Measurements from ENCODE around the gene IGFLR1. TPM values are rescaled to one million over a fixed set of nuclear protein-coding genes. Genes with fewer than 3 reads are reported as not detected.

The IGFLR1 gene
- total and polyA plus RNA-seq, 2 of the 8 experiments (the other 6 are each of a cell fraction or from before 2014, with no cell fraction given): 8.4 to 28.9 TPM

DNA sequence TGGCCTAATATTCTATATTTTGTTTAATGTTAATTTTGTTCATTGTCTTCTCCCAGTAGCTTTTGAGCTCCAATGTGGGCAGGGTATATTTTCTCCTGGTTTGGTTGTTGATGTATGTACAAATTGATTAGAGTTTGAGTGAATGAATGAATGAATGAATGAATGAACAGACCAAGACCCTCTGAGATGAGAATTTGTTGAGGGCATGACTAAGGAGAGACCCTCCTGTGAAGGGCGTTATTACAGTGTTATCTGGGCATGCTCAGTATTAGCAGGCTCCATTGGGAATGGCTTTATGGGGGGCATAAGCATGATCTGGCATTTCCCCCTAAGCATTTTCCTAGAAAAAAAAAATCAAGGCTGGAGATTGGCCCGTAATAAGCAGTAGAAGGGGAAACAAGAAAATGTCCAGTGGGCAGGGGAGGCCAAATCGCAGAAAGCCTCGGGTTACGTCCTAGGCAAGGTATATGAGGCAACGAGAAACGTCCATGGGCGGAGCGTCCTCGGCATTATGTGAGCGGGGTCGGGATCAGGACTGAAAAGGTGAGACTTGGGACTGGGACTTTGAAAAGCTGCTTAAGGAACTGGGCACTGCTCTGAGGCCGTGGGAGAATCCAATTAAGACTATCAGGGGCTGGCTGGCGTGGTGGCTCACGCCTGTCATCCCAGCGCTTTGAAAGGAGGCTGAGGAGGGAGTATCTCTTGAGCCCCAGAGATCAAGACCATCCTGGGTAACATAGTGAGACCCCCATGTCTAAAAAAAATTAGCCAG lies 32.2 kb upstream of the IGFLR1 start:
- DNase-seq (ENCODE audit: low read depth in 1 of 2, low spot score in 2 of 2): no peak
- Histone ChIP-seq H3K23me2 (ENCODE audit: low read depth, low read length) (peaks cover 4% of the 10 kb centered on the region; the same call in 1 of the 2 replicates), H4K8ac (ENCODE audit: extremely low read depth, insufficient read depth, low read length) (no peak overlapping the region), H3K23ac (ENCODE audit: insufficient read length) (no peak overlapping the region), H4K5ac (ENCODE audit: insufficient read length, low read depth, low read length) (no peak overlapping the region), H3K4ac (replicated peaks; ENCODE audit: insufficient read length, low read depth, low read length) (no peak overlapping the region), H4K20me1 (replicated peaks in 1 of 2; ENCODE audit: control insufficient read depth in 1 of 2, insufficient read depth in 2 of 2, low read length in 2 of 2) (peaks cover 0 to 1% of the 10 kb centered on the region in 2 experiments), H3K79me1 (ENCODE audit: low read depth, low read length) (no peaks in the 10 kb centered on the region; the same call in 1 of the 2 replicates), H2AK5ac (ENCODE audit: low read depth, low read length) (no peak overlapping the region), H3K4me2 (ENCODE audit: insufficient read depth in 1 of 2, low read depth in 2 of 2, low read length in 2 of 2) (peak overlapping the region; percentile 54 to 82; a peak in 2 of 4 replicates), H2BK120ac (replicated peaks; ENCODE audit: low read depth, low read length) (no peak overlapping the region), H2BK5ac (ENCODE audit: low read depth, low read length) (no peak overlapping the region), H4K91ac (replicated peaks; ENCODE audit: insufficient read length, low read length) (no peak overlapping the region), H3K9me3 (ENCODE audit: insufficient read depth in 2 of 2, low read depth in 1 of 2, low read length in 1 of 2) (no peaks in the 10 kb centered on the region), H3K14ac (ENCODE audit: insufficient read length) (no peak overlapping the region), H2BK12ac (ENCODE audit: low read depth, low read length) (no peak overlapping the region), H2BK15ac (ENCODE audit: low read length) (no peak overlapping the region), H3K9ac (replicated peaks in 1 of 4; ENCODE audit: extremely low read depth in 1 of 4, low read depth in 3 of 4, low read length in 3 of 4) (no peak overlapping the region), H2AFZ (ENCODE audit: low read length) (no peak overlapping the region), H3K27me3 (replicated peaks in 1 of 4; ENCODE audit: control insufficient read depth in 3 of 4, extremely low read depth in 1 of 4, insufficient read depth in 3 of 4, low read length in 3 of 4) (peaks cover 0 to 9% (median 7%) of the 10 kb centered on the region in 4 experiments; a peak in 3 of 7 replicates), H3K79me2 (ENCODE audit: control insufficient read depth in 1 of 2, insufficient read depth in 2 of 2, low read length in 2 of 2) (no peaks in the 10 kb centered on the region), H3K4me3 (ENCODE audit: extremely low read depth in 1 of 4, insufficient read depth in 2 of 4, low read depth in 3 of 4, low read length in 4 of 4) (no peak overlapping the region), H3K18ac (ENCODE audit: extremely low read depth, low read length) (no peak overlapping the region), H3K27ac (ENCODE audit: low read depth, low read length) (no peak overlapping the region), H3K56ac (replicated peaks; ENCODE audit: insufficient read length, low read depth, low read length) (no peak overlapping the region), H3K4me1 (replicated peaks in 1 of 4; ENCODE audit: control insufficient read depth in 3 of 4, insufficient read depth in 4 of 4, low read length in 3 of 4) (peaks cover 0 to 21% (median 17%) of the 10 kb centered on the region in 4 experiments; a peak in 6 of 7 replicates), H3K36me3 (ENCODE audit: control insufficient read depth in 2 of 4, insufficient read depth in 4 of 4, low read length in 3 of 4) (no peaks in the 10 kb centered on the region), H2BK20ac (ENCODE audit: low read length) (no peak overlapping the region)
- ChIA-PET CTCF (ENCODE audit: partially characterized antibody) (interaction anchor here (0.7 to 1.0 kb wide), 2 partner anchors 12 to 270 kb away, joined by 4 read pairs; no protein-coding TSS in a partner anchor), POLR2A (ENCODE audit: partially characterized antibody) (interaction anchor here (0.7 to 1.8 kb wide), 4 partner anchors 10 to 27 kb away, joined by 3 to 9 read pairs (median 4); partner anchors contain the start of gene LIN37)
- FAIRE-seq: no peak
- WGBS, 2 experiments (ENCODE audit: extremely low coverage in 1 of 2, insufficient coverage in 1 of 2, insufficient read length in 1 of 2, insufficient replicate concordance in 2 of 2, low coverage in 1 of 2, low lambda C conversion rate in 2 of 2, missing lambda C conversion rate in 1 of 2): 71% methylated on average over 16 of the region's 16 CpGs; no CpG with 5 or more reads in 1 of the 2 experiments
- TF ChIP-seq BRCA1 (IDR thresholded peaks at IDR 0.05; ENCODE audit: low read depth, low read length) (no peak), CTBP2 (IDR thresholded peaks at IDR 0.05; ENCODE audit: borderline replicate concordance, insufficient read depth, insufficient read length, low read length) (no peak), SP1 (IDR thresholded peaks at IDR 0.05; ENCODE audit: low read depth, low read length) (no peak), GABPA (IDR thresholded peaks at IDR 0.05; ENCODE audit: borderline replicate concordance, insufficient read depth, low read length) (no peak), FOSL1 (IDR thresholded peaks at IDR 0.05; ENCODE audit: insufficient read depth, low read depth, low read length) (no peak), TAF1 (IDR thresholded peaks at IDR 0.05; ENCODE audit: low read depth, low read length) (no peak), JUND (IDR thresholded peaks at IDR 0.05; ENCODE audit: low read length) (no peak), PHF8 (conservative IDR thresholded peaks at IDR 0.05; ENCODE audit: low read depth, low read length) (no peak), SP4 (IDR thresholded peaks at IDR 0.05; ENCODE audit: low read length) (no peak), SIRT6 (IDR thresholded peaks at IDR 0.05; ENCODE audit: low read length) (no peak), CREB1 (IDR thresholded peaks at IDR 0.05) (no peak), RBBP5 (IDR thresholded peaks at IDR 0.05; ENCODE audit: borderline replicate concordance, low read depth, low read length) (no peak), SAP30 (IDR thresholded peaks at IDR 0.05; ENCODE audit: insufficient read depth, insufficient replicate concordance, low read length) (no peak)

All from H1 (cell line).